ENCODE measurements around the gene MNX1. TPM values are rescaled to one million over a fixed set of nuclear protein-coding genes. Genes with fewer than 3 reads are reported as not detected.

Gene MNX1
- total and polyA plus RNA-seq, 9 of the 15 experiments (the other 6 are each of a cell fraction or from before 2014, with no cell fraction given) = 0.15 to 8.0 (median 1.4) TPM

DNA sequence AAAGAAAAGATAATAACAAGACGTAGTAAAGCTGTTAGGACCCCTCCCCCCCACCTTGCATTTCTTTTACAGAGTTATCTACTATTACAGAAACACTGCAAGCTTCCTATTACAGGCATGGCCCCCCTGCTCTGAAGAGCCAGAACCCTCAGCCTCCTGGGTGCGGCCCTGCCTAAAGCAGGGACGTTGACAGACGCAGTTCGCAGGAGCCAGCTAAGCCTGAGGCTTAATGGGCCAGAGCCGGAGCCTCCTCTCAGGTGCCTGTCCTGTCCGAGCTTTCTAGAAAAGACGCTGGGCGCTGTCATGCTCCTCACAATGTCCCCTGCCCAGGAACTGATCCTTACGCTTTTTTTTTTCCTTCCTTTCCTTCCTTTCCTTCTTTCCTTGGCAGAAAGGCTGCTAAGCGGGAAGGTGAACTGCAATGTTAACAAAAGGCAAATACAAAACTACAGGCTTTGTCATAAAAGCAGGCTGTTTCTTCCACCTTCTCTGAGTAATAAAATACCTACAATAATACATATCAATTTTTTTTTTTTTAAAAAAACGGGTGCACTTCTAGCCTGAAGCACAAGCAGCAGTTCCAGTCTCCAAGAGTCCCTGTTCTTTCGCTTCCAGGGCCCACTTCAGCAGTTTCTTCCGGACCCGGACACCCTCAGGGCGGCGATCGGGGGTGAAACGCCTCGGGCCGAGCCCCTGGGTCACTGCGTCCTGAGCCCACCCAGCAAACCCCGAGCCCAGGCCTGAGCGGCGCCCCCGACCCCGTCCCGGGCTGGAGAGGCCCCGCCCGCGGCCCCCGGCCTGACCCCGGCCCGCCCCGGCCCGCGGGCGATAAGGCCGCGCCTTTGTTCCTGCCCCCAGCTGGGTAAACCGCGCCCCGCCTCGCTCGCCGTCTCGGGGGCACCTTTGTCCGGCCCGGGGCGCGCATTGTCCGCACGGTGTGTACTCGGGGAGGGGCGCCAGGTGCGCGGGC lies 11.2 kb downstream of the MNX1 start (continued):
- TF ChIP-seq YY1 (IDR thresholded peaks at IDR 0.05; ENCODE audit: borderline replicate concordance in 1 of 3, control insufficient read depth in 1 of 3, extremely low read depth in 1 of 3, insufficient read depth in 3 of 3, insufficient read length in 1 of 3, insufficient replicate concordance in 2 of 3, low read depth in 1 of 3, low read length in 2 of 3) (peak in 1 of 3 experiments; percentile 9), ARID1B (IDR thresholded peaks at IDR 0.05) (peak; percentile 27), ELF2 (CRISPR knock-in tag; IDR thresholded peaks at IDR 0.05) (no peak), MXI1 (IDR thresholded peaks at IDR 0.05; ENCODE audit: low read depth, low read length) (no peak), PYGO2 (tag; IDR thresholded peaks at IDR 0.05) (no peak), ZFX (CRISPR knock-in tag; IDR thresholded peaks at IDR 0.05) (peak; percentile 62), HMGN3 (IDR thresholded peaks at IDR 0.05; ENCODE audit: borderline replicate concordance, extremely low read depth, insufficient read length, low read depth, low read length) (peak; percentile 42), L3MBTL2 (IDR thresholded peaks at IDR 0.05) (0 out of 2 replicates have a peak, but pooled peaks have one; percentile 27), ZC3H8 (IDR thresholded peaks at IDR 0.05) (0 out of 2 replicates have a peak, but pooled peaks have one; percentile 13)

DNA sequence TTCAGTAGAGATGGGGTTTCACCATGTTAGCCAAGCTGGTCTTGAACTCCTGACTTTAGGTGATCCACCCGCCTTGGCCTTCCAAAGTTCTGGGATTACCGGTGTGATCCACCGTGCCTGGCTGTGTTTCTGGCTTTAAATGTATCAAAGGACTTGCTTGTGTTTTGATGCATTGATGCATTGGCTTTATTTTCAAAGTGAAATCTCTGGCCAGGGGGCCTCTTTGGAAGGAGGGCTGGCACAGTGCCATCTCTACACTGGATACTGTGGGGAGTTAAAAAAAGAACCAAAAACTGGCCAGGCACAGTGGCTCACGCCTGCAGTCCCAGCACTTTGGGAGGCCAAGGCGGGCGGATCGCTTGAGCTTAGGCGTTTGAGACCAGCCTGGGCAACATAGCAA lies 16.0 kb downstream of the MNX1 start:
- H3K79me2 ChIP-seq (ENCODE audit: control insufficient read depth, insufficient read depth, low read length) = no peaks in the 10 kb centered on the region
- H3K27me3 ChIP-seq (ENCODE audit: control insufficient read depth in 2 of 2, insufficient read depth in 2 of 2, low read length in 2 of 2) = peaks cover 34 to 55% of the 10 kb centered on the region in 2 experiments; a peak in 4 of 5 replicates
- H3K36me3 ChIP-seq (ENCODE audit: control insufficient read depth, insufficient read depth, low read length) = no peaks in the 10 kb centered on the region
- no peak overlapping the region for H2AFZ ChIP-seq (ENCODE audit: low read depth, low read length)
- DNase-seq (ENCODE audit: extremely low read depth in 1 of 4, low spot score in 3 of 4) = no peak
- no peaks in the 10 kb centered on the region for H3K9me1 ChIP-seq (ENCODE audit: control insufficient read depth, insufficient read depth, low read length)
- H3K4me2 ChIP-seq (ENCODE audit: insufficient read depth, low read length) = no peak overlapping the region
- 23% methylated on average over 8 of the region's 8 CpGs for WGBS (ENCODE audit: insufficient coverage, low coverage, missing lambda C conversion rate)
- no peak for FAIRE-seq
- no TSS peak for BruUV-seq (replicated peaks)
- no peak for ATAC-seq
- no peaks in the 10 kb centered on the region for H4K20me1 ChIP-seq (replicated peaks; ENCODE audit: control insufficient read depth, insufficient read depth, low read length)
- peak; percentile 89 for TF ChIP-seq NFIC (IDR thresholded peaks at IDR 0.05)
- no peak for TF ChIP-seq RAD51 (IDR thresholded peaks at IDR 0.05; ENCODE audit: borderline replicate concordance, low read depth)
- TF ChIP-seq, protein P1, sequence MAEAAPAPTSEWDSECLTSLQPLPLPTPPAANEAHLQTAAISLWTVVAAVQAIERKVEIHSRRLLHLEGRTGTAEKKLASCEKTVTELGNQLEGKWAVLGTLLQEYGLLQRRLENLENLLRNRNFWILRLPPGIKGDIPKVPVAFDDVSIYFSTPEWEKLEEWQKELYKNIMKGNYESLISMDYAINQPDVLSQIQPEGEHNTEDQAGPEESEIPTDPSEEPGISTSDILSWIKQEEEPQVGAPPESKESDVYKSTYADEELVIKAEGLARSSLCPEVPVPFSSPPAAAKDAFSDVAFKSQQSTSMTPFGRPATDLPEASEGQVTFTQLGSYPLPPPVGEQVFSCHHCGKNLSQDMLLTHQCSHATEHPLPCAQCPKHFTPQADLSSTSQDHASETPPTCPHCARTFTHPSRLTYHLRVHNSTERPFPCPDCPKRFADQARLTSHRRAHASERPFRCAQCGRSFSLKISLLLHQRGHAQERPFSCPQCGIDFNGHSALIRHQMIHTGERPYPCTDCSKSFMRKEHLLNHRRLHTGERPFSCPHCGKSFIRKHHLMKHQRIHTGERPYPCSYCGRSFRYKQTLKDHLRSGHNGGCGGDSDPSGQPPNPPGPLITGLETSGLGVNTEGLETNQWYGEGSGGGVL (CRISPR knock-in tag; IDR thresholded peaks at IDR 0.05) = no peak
- TF ChIP-seq, protein P2, sequence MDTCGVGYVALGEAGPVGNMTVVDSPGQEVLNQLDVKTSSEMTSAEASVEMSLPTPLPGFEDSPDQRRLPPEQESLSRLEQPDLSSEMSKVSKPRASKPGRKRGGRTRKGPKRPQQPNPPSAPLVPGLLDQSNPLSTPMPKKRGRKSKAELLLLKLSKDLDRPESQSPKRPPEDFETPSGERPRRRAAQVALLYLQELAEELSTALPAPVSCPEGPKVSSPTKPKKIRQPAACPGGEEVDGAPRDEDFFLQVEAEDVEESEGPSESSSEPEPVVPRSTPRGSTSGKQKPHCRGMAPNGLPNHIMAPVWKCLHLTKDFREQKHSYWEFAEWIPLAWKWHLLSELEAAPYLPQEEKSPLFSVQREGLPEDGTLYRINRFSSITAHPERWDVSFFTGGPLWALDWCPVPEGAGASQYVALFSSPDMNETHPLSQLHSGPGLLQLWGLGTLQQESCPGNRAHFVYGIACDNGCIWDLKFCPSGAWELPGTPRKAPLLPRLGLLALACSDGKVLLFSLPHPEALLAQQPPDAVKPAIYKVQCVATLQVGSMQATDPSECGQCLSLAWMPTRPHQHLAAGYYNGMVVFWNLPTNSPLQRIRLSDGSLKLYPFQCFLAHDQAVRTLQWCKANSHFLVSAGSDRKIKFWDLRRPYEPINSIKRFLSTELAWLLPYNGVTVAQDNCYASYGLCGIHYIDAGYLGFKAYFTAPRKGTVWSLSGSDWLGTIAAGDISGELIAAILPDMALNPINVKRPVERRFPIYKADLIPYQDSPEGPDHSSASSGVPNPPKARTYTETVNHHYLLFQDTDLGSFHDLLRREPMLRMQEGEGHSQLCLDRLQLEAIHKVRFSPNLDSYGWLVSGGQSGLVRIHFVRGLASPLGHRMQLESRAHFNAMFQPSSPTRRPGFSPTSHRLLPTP (IDR thresholded peaks at IDR 0.05; ENCODE audit: borderline replicate concordance, extremely low read depth, insufficient read length) = no peak
- no peak for TF ChIP-seq NFE2L1 (tag; IDR thresholded peaks at IDR 0.05; ENCODE audit: borderline replicate concordance, low read depth)
- TF ChIP-seq RNF2 (IDR thresholded peaks at IDR 0.05) = no peak
- no peak overlapping the region for H3K4me3 ChIP-seq
- in situ Hi-C loops (cut with MboI) (no loop called here), intact Hi-C loops (cut with micrococcal nuclease) (no loop called here)
- ChIA-PET POLR2A (interaction anchor here (0.6 to 1.0 kb wide), 5 partner anchors 8 to 62 kb away, joined by 3 to 4 read pairs (median 4); no protein-coding TSS in a partner anchor), CTCF (ENCODE audit: low intra/inter-chr PET ratio) (no interaction called here)
- peaks cover 5 to 19% of the 10 kb centered on the region in 2 experiments; a peak in 4 of 5 replicates for H3K4me1 ChIP-seq (replicated peaks in 1 of 2; ENCODE audit: control insufficient read depth in 2 of 2, insufficient read depth in 2 of 2, low read length in 2 of 2)
- no peak overlapping the region for H3K27ac ChIP-seq (ENCODE audit: extremely low read depth, low read depth, low read length)
- H3K9ac ChIP-seq (ENCODE audit: insufficient read depth in 1 of 2, low read depth in 2 of 2, low read length in 2 of 2) = no peak overlapping the region
- H3K9me3 ChIP-seq (replicated peaks; ENCODE audit: control insufficient read depth, insufficient read depth, low read depth, low read length) = no peaks in the 10 kb centered on the region
